MM.1S (cell line): ENCODE data around the gene TMOD3.

Source experiments
- EZH2 ChIP-seq: fragments of 300-600 bp; sonication (generic); optimal IDR thresholded peaks from 2 replicates; pipeline ENCODE3; 2017; ENCODE audit warnings: low read depth, mild to moderate bottlenecking, antibody characterized with exemption, low read length, mixed read lengths
- TF ChIP-seq, protein P1 (sequence below): fragments of 300-600 bp; sonication (generic); IDR thresholded peaks from 2 replicates; pipeline ENCODE4 v1.5.1; 2016; ENCODE audit warnings: antibody characterized with exemption, low read length, mixed read lengths

DNA sequence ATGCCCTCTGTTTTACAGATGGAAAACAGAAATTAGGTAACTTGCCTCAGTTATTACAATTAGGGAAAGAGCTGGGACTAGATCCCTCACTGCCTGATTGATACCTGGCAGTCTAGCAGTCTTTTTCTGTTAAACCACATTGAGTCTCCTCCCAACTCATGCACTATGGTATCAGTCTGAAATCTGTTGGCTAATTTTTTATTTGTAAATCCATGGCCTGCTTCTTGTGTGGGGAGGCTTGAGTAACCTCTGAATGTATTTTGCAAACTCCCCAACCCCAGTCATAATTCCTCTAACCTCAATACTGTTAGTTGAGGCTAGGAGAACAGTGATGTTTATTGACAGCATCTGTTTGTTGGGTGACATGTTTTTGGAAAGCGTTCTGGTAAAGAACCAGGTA is 35.9 kb downstream of the TMOD3 start:
- TF ChIP-seq, protein P1, sequence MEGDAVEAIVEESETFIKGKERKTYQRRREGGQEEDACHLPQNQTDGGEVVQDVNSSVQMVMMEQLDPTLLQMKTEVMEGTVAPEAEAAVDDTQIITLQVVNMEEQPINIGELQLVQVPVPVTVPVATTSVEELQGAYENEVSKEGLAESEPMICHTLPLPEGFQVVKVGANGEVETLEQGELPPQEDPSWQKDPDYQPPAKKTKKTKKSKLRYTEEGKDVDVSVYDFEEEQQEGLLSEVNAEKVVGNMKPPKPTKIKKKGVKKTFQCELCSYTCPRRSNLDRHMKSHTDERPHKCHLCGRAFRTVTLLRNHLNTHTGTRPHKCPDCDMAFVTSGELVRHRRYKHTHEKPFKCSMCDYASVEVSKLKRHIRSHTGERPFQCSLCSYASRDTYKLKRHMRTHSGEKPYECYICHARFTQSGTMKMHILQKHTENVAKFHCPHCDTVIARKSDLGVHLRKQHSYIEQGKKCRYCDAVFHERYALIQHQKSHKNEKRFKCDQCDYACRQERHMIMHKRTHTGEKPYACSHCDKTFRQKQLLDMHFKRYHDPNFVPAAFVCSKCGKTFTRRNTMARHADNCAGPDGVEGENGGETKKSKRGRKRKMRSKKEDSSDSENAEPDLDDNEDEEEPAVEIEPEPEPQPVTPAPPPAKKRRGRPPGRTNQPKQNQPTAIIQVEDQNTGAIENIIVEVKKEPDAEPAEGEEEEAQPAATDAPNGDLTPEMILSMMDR: no peak
- no peak for TF ChIP-seq EZH2
